Thyroid gland (tissue), 4 donors: ENCODE results near the gene ACSL1.

Experiments
- CTCF ChIP-seq, 6 experiments: fragments of 200-600 bp in 3 of 6; fragments of 450-650 bp in 3 of 6; sonication (generic) in 3 of 6; IDR thresholded peaks; one replicate each; pipeline ENCODE4 v1.5.1; 2016 to 2019; ENCODE audit warnings: antibody characterized with exemption in 6 of 6, mild to moderate bottlenecking in 2 of 6, inconsistent platforms in 1 of 6, moderate library complexity in 1 of 6
- POLR2A ChIP-seq, 2 donors: fragments of 450-650 bp; IDR thresholded peaks; one replicate each; pipeline ENCODE4 v1.6.1; 2017; ENCODE audit warnings: antibody characterized with exemption in 2 of 2, mild to moderate bottlenecking in 2 of 2, moderate library complexity in 1 of 2

- TF ChIP-seq CTCF (IDR thresholded peaks at IDR 0.05) = no peak
- TF ChIP-seq POLR2A (IDR thresholded peaks at IDR 0.05) = no peak
Observed at GRCh38 chr4:184843984-184844554, 18.3 kb upstream of the ACSL1 start.
